ENCODE measurements around the gene RERE.

DNA sequence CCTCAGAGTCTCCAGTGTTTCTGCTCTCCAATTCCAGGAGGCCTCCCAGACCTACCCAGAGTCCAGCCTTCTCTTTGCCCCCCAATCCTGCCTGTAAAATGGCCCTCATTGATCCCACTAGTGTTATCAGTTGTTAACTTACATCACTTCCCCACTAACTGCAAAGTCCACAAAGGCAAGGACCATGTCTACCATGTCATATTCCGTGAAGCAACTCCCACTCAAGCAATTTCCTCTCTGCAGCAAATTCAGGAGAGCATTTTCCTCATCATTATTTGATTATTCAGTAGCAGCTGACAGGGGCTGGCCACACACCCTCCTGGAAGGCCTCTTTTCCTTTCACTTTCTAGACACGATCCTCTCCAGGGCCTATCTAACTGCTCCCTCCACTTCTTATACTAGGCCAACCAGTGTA lies 153.5 kb downstream of the RERE start:
- TF ChIP-seq CTCF (IDR thresholded peaks at IDR 0.05; ENCODE audit: low read depth, low read length, poor library complexity, severe bottlenecking) (no peak), EZH2phosphoT487 (IDR thresholded peaks at IDR 0.05; ENCODE audit: borderline replicate concordance, low read length) (no peak)
